HCT116 (cell line): Measurements from ENCODE around the gene RPTOR. TPM values are rescaled to one million over a fixed set of nuclear protein-coding genes. Genes with fewer than 3 reads are reported as not detected.

ENCODE experiments used
- ATAC-seq: fragments of 200-7000 bp; cut with Tn5 transposase; 2 replicates; pipeline ENCODE4 v1.9.1; 2020; ENCODE audit warnings: mild to moderate bottlenecking, moderate library complexity
- BruUV-seq: library from RNA; stranded (reverse); fragments of 400-500 nt; replicated peaks from 2 replicates; lab custom pipeline; 2021; lab: Mats Ljungman, UMichigan
- CTCF ChIA-PET: fragments of 300-600 bp; sonication (Branson Sonifier 250); formaldehyde crosslinking; loops from one replicate; lab custom pipeline; 2021; ENCODE audit warnings: antibody characterized with exemption; lab: Charles Lee
- POLR2A ChIA-PET: fragments of 300-600, 350-600 bp; sonication (Branson Sonifier 250); formaldehyde crosslinking; loops from one replicate; lab custom pipeline; 2021; ENCODE audit warnings: antibody characterized with exemption; lab: Charles Lee
- RAD21 ChIA-PET, 2 experiments: fragments of 300-600 bp; sonication (Branson Sonifier 250); formaldehyde crosslinking; loops; one replicate each; lab custom pipeline; 2023; ENCODE audit warnings: low total read pairs in 2 of 2; ENCODE audit not compliant: uncharacterized antibody in 2 of 2, unreplicated experiment in 2 of 2, low non-redundant PET in 1 of 2; lab: Charles Lee
- DNase-seq: peaks from one replicate; pipeline ENCODE4 v3.0.0-alpha.2; 2010; ENCODE audit warnings: low read depth, low spot score
- H2AFZ ChIP-seq: fragments of 200-600 bp; shearing (Covaris generic), sonication (generic); 2 replicates; pipeline ENCODE4 v1.6.1; 2017; ENCODE audit warnings: low read depth, mixed run types, mixed read lengths, antibody characterized with exemption, low read length; ENCODE audit not compliant: poor library complexity, severe bottlenecking
- H3K27ac ChIP-seq: 2 replicates; pipeline ENCODE4 v1.5.1; 2012; ENCODE audit warnings: low read depth, low read length
- H3K27me3 ChIP-seq: fragments of 200-600 bp; sonication (generic); 2 replicates; pipeline ENCODE4 v1.6.1; 2016; ENCODE audit warnings: mixed run types, low read length, mixed read lengths; ENCODE audit not compliant: insufficient read depth
- H3K36me3 ChIP-seq, 2 experiments: fragments of 200-500 bp in 1 of 2; fragments of 200-600 bp in 1 of 2; sonication (Bioruptor generic) in 1 of 2; sonication (generic) in 1 of 2; 2 replicates each; pipeline versions ENCODE4 v1.5.1 to v1.6.1; 2014 to 2016; ENCODE audit warnings: low read length in 2 of 2, inconsistent platforms in 1 of 2, mixed read lengths in 1 of 2, mixed run types in 1 of 2; ENCODE audit not compliant: insufficient read depth in 2 of 2, control insufficient read depth in 1 of 2
- H3K4me1 ChIP-seq, 2 experiments: fragments of 200-600 bp in 1 of 2; sonication (generic) in 1 of 2; 2 replicates each; pipeline versions ENCODE4 v1.5.1 to v1.6.1; 2012 to 2017; ENCODE audit warnings: low read length in 2 of 2, inconsistent platforms in 1 of 2, mild to moderate bottlenecking in 1 of 2, mixed read lengths in 1 of 2, mixed run types in 1 of 2, moderate library complexity in 1 of 2; ENCODE audit not compliant: insufficient read depth in 2 of 2, control insufficient read depth in 1 of 2
- H3K4me2 ChIP-seq: fragments of 200-600 bp; sonication (generic); 2 replicates; pipeline ENCODE4 v1.6.1; 2017; ENCODE audit warnings: mixed run types, low read length, mixed read lengths
- H3K4me3 ChIP-seq, 2 experiments: fragments of 200-600 bp in 1 of 2; sonication (generic) in 1 of 2; replicated peaks in 1 of 2; 2 replicates each; pipeline ENCODE4 v1.5.1; 2011 to 2016; ENCODE audit warnings: low read length in 2 of 2, control low read depth in 1 of 2, low read depth in 1 of 2, mild to moderate bottlenecking in 1 of 2, mixed read lengths in 1 of 2, mixed run types in 1 of 2
- H3K79me2 ChIP-seq: fragments of 200-600 bp; sonication (generic); 2 replicates; pipeline ENCODE4 v1.6.1; 2017; ENCODE audit warnings: mild to moderate bottlenecking, mixed run types, low read length, moderate library complexity, mixed read lengths; ENCODE audit not compliant: insufficient read depth
- H3K9ac ChIP-seq: fragments of 200-600 bp; sonication (generic); 2 replicates; pipeline ENCODE4 v1.6.1; 2016; ENCODE audit warnings: low read length, mixed read lengths
- H3K9me2 ChIP-seq: fragments of 200-600 bp; sonication (generic), shearing (Covaris generic); 2 replicates; pipeline ENCODE4 v1.6.1; 2017; ENCODE audit warnings: mixed run types, mild to moderate bottlenecking, moderate library complexity; ENCODE audit not compliant: insufficient read depth
- H3K9me3 ChIP-seq, 2 experiments: fragments of 200-500 bp in 1 of 2; fragments of 200-600 bp in 1 of 2; sonication (Bioruptor generic) in 1 of 2; sonication (generic) in 1 of 2; 2 replicates each; pipeline ENCODE4 v1.6.1; 2014 to 2017; ENCODE audit warnings: low read length in 2 of 2, mixed read lengths in 2 of 2, inconsistent platforms in 1 of 2, low read depth in 1 of 2, mild to moderate bottlenecking in 1 of 2, mixed run types in 1 of 2, moderate library complexity in 1 of 2; ENCODE audit not compliant: control insufficient read depth in 1 of 2, insufficient read depth in 1 of 2
- H4K20me1 ChIP-seq: fragments of 200-600 bp; sonication (generic), shearing (Covaris generic); 2 replicates; pipeline ENCODE4 v1.6.1; 2017; ENCODE audit warnings: mixed run types, mild to moderate bottlenecking, moderate library complexity; ENCODE audit not compliant: insufficient read depth
- CBX3 ChIP-seq: IDR thresholded peaks from 2 replicates; pipeline ENCODE4 v1.6.1; 2012; ENCODE audit warnings: low read depth
- ELF1 ChIP-seq: IDR thresholded peaks from 2 replicates; pipeline ENCODE4 v1.6.1; 2012; ENCODE audit warnings: low read depth, borderline replicate concordance
- EZH2phosphoT487 ChIP-seq: fragments of 200-600 bp; IDR thresholded peaks from 2 replicates; pipeline ENCODE4 v1.6.1; 2018; ENCODE audit warnings: antibody characterized with exemption, borderline replicate concordance
- FOSL1 ChIP-seq: IDR thresholded peaks from 2 replicates; pipeline ENCODE4 v1.6.1; 2012; ENCODE audit warnings: low read depth
- MAX ChIP-seq: IDR thresholded peaks from 2 replicates; pipeline ENCODE4 v1.6.1; 2012
- POLR2A ChIP-seq: IDR thresholded peaks from 2 replicates; pipeline ENCODE4 v1.7.0; 2011; ENCODE audit warnings: borderline replicate concordance; ENCODE audit not compliant: insufficient read depth, insufficient read length; ENCODE audit errors: extremely low read depth
- POLR2AphosphoS5 ChIP-seq: IDR thresholded peaks from 2 replicates; pipeline ENCODE4 v1.6.1; 2011; ENCODE audit warnings: mild to moderate bottlenecking, low read depth, low read length, moderate library complexity
- SP1 ChIP-seq: IDR thresholded peaks from 2 replicates; pipeline ENCODE4 v1.6.1; 2012; ENCODE audit warnings: low read depth
- TCF7L2 ChIP-seq: IDR thresholded peaks from 2 replicates; pipeline ENCODE4 v1.7.0; 2011; ENCODE audit warnings: borderline replicate concordance, inconsistent platforms; ENCODE audit not compliant: insufficient read depth, insufficient read length; ENCODE audit errors: extremely low read depth
- ZNF274 ChIP-seq: fragments of 200-500 bp; sonication (Bioruptor generic); IDR thresholded peaks from 2 replicates; pipeline ENCODE4 v1.6.1; 2014; ENCODE audit warnings: mild to moderate bottlenecking, low read depth, low read length, inconsistent platforms
- intact Hi-C: fragments of 100-400 bp; cut with micrococcal nuclease; formaldehyde crosslinking; loops from 2 replicates; pipeline ENCODE4 v1.10.0; 2022
- total RNA-seq: library from RNA; stranded (reverse); gene quantifications from one replicate; pipeline ENCODE4 v1.2.1, GENCODE V29; 2021; ENCODE audit not compliant: unreplicated experiment
- TF ChIP-seq, protein P1 (sequence below): IDR thresholded peaks from 2 replicates; pipeline ENCODE4 v1.6.1; 2012
- TF ChIP-seq, protein P2 (sequence below): IDR thresholded peaks from 2 replicates; pipeline ENCODE4 v1.6.1; 2012; ENCODE audit warnings: low read depth
- TF ChIP-seq, protein P3 (sequence below): IDR thresholded peaks from 2 replicates; pipeline ENCODE4 v1.6.1; 2011; ENCODE audit warnings: mild to moderate bottlenecking, low read length, moderate library complexity; ENCODE audit not compliant: insufficient replicate concordance; ENCODE audit errors: extremely low read depth

RPTOR gene
- total RNA-seq, 1 experiment from 2014 or later = 69.5 TPM

GRCh38 chr17:80859002-80859941 lies 314.6 kb downstream of the RPTOR start:
- H2AFZ ChIP-seq = no peak overlapping the region
- H3K4me3 ChIP-seq = no peak overlapping the region
- ChIA-PET RAD21 (no interaction called here), POLR2A (interaction anchor here (1.2 kb wide), 1 partner anchor 26 kb away, joined by 3 read pairs; no protein-coding TSS in a partner anchor), CTCF (no interaction called here)
- no peaks in the 10 kb centered on the region for H3K9me2 ChIP-seq
- H3K79me2 ChIP-seq = no peaks in the 10 kb centered on the region
- no peaks in the 10 kb centered on the region for H3K9me3 ChIP-seq
- peaks cover 0 to 4% of the 10 kb centered on the region in 2 experiments; a peak in 1 of 4 replicates for H3K36me3 ChIP-seq
- ATAC-seq (no peak), DNase-seq (no peak)
- H3K4me2 ChIP-seq = no peak overlapping the region
- no peaks in the 10 kb centered on the region for H3K27me3 ChIP-seq
- H3K9ac ChIP-seq = no peak overlapping the region
- H3K27ac ChIP-seq = no peak overlapping the region
- H4K20me1 ChIP-seq = no peaks in the 10 kb centered on the region
- no peak for TF ChIP-seq SP1
- TF ChIP-seq, protein P1, sequence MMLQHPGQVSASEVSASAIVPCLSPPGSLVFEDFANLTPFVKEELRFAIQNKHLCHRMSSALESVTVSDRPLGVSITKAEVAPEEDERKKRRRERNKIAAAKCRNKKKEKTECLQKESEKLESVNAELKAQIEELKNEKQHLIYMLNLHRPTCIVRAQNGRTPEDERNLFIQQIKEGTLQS = no peak
- no peak for TF ChIP-seq MAX
- no peak for TF ChIP-seq EZH2phosphoT487
- no peak for TF ChIP-seq POLR2AphosphoS5
- TF ChIP-seq CBX3 = no peak
- no peak for TF ChIP-seq POLR2A
- TF ChIP-seq, protein P2, sequence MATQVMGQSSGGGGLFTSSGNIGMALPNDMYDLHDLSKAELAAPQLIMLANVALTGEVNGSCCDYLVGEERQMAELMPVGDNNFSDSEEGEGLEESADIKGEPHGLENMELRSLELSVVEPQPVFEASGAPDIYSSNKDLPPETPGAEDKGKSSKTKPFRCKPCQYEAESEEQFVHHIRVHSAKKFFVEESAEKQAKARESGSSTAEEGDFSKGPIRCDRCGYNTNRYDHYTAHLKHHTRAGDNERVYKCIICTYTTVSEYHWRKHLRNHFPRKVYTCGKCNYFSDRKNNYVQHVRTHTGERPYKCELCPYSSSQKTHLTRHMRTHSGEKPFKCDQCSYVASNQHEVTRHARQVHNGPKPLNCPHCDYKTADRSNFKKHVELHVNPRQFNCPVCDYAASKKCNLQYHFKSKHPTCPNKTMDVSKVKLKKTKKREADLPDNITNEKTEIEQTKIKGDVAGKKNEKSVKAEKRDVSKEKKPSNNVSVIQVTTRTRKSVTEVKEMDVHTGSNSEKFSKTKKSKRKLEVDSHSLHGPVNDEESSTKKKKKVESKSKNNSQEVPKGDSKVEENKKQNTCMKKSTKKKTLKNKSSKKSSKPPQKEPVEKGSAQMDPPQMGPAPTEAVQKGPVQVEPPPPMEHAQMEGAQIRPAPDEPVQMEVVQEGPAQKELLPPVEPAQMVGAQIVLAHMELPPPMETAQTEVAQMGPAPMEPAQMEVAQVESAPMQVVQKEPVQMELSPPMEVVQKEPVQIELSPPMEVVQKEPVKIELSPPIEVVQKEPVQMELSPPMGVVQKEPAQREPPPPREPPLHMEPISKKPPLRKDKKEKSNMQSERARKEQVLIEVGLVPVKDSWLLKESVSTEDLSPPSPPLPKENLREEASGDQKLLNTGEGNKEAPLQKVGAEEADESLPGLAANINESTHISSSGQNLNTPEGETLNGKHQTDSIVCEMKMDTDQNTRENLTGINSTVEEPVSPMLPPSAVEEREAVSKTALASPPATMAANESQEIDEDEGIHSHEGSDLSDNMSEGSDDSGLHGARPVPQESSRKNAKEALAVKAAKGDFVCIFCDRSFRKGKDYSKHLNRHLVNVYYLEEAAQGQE = no peak
- TF ChIP-seq, protein P3, sequence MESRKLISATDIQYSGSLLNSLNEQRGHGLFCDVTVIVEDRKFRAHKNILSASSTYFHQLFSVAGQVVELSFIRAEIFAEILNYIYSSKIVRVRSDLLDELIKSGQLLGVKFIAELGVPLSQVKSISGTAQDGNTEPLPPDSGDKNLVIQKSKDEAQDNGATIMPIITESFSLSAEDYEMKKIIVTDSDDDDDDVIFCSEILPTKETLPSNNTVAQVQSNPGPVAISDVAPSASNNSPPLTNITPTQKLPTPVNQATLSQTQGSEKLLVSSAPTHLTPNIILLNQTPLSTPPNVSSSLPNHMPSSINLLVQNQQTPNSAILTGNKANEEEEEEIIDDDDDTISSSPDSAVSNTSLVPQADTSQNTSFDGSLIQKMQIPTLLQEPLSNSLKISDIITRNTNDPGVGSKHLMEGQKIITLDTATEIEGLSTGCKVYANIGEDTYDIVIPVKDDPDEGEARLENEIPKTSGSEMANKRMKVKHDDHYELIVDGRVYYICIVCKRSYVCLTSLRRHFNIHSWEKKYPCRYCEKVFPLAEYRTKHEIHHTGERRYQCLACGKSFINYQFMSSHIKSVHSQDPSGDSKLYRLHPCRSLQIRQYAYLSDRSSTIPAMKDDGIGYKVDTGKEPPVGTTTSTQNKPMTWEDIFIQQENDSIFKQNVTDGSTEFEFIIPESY = no peak
- TF ChIP-seq ELF1 = no peak
- TF ChIP-seq FOSL1 = no peak
- TF ChIP-seq ZNF274 = no peak
- TF ChIP-seq TCF7L2 = no peak
- BruUV-seq = no TSS peak
- H3K4me1 ChIP-seq = peaks cover 17 to 41% of the 10 kb centered on the region in 2 experiments
- intact Hi-C loops = loop anchor here (5.0 kb wide), 1 partner anchor 33 kb away; no protein-coding TSS in a partner anchor
